GM12873 (cell line): ENCODE results near the gene FHOD3.
A peak's percentile ranks its signal among the peaks of the same experiment; 100 is the strongest.

ENCODE experiments used
- TF ChIP-seq, protein P1 (sequence below): IDR thresholded peaks from 2 replicates; pipeline ENCODE4 v1.5.1; 2012; ENCODE audit warnings: low read depth, mild to moderate bottlenecking, moderate library complexity, low read length, control low read depth; ENCODE audit not compliant: insufficient read depth; ENCODE audit errors: missing control alignments

The FHOD3 gene

DNA sequence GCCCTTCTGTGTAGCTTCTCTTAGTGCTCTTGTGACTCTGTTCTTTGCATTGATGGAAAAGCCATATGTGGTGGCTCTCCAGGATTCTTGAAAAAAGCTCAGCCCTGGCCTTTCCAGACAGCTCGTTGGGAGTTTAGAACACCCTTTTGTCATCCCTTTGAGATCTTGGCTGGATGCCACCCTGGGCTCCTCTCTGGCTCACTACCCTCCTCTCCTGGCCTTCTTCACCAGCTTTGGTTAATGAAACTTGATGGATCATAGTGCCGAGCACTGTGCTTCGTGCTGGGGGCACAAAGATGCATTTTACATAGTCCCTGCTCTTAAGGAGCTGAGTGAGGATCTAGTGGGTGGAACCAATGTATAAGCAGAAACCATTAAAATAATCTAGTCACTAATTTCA, 15.6 kb upstream of the FHOD3 start:
- TF ChIP-seq, protein P1, sequence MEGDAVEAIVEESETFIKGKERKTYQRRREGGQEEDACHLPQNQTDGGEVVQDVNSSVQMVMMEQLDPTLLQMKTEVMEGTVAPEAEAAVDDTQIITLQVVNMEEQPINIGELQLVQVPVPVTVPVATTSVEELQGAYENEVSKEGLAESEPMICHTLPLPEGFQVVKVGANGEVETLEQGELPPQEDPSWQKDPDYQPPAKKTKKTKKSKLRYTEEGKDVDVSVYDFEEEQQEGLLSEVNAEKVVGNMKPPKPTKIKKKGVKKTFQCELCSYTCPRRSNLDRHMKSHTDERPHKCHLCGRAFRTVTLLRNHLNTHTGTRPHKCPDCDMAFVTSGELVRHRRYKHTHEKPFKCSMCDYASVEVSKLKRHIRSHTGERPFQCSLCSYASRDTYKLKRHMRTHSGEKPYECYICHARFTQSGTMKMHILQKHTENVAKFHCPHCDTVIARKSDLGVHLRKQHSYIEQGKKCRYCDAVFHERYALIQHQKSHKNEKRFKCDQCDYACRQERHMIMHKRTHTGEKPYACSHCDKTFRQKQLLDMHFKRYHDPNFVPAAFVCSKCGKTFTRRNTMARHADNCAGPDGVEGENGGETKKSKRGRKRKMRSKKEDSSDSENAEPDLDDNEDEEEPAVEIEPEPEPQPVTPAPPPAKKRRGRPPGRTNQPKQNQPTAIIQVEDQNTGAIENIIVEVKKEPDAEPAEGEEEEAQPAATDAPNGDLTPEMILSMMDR, result no peak

DNA sequence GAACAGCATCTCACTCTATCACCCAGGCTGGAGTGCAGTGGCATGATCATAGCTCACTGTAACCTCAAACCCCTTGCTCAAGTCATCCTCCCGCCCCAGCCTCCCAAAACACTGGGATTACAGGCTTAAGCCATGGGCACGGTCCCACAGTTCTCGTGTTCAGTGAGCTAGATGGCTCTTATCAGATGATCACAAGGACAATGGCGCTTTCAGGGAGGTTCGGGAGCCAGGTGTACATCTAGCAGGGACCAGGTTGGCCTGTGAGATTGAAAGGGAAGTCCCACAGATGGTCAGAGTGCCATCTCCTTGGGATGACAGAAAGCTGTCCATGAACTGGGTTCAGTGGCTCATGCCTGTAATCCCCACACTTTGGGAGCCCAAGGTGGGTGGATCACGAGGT, 14.1 kb upstream of the FHOD3 start:
- TF ChIP-seq, protein P1, result no peak

DNA sequence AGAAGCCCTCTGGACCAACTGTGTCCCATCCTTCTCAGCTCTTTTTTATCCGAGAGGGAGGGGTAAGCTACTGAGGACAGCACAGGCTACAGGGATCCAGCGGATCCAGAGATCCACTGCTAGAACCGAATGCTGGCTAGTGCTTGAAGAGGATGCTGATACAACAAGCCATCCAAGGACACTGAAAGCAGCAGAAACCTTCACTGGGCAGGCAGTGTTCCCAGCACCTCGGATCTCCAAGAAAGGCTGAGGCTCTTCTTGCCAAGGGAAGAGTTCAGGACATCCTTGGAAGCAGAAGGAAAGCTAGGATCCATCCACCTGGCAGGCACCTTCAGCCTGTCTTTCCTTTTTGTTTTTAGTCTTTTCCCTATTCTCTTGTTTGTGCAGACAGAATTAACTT, 13.2 kb upstream of the FHOD3 start:
- TF ChIP-seq, protein P1, result no peak

DNA sequence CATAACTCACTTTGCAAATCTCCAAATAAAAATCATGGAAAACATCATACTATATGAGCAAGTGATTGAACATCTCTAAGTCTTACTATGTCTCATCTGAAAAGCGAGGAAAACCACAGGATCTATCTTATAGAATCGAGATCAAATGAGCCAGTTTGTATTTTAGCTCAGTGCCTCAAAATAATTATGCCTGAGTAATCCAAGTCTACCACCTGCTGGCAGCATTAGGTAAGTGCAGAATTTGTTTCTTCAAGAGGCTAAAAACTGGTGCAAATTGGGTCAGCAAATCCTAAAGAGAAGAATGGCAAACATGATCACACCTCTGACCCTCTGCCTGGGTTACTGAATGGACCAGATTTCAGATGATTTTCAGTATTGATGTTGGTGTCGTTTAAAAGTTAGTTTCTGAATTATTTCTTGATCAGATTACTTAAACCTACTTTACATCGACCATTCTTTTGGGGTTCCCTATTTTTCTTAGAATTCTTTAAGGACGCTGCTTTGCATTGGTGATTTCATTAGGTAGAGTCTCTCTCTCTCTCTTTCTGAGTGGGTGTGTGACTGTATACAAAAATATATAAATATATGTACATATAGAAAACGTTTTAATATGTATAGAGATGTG, 12.7 kb upstream of the FHOD3 start:
- TF ChIP-seq, protein P1, result peak; percentile 76

DNA sequence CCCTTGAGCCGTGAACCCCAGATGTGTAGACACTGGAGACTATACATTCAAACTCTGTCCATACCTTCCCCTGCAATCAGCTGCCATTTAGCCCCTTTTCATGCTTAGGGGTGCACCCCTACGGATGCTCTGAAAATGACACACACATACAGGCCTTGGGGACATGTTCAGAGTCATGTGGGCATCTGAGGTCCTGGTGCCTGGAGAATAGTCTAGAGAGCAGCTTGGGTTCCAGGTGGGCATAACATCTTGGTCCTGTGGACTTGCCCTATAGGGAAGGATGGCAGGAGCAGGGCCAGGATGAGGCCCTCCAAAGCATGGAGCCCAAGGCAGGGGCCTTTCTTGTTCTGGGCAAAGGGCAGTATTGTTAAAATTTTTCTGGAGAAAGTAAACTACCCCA, 9.9 kb upstream of the FHOD3 start:
- TF ChIP-seq, protein P1, result no peak

DNA sequence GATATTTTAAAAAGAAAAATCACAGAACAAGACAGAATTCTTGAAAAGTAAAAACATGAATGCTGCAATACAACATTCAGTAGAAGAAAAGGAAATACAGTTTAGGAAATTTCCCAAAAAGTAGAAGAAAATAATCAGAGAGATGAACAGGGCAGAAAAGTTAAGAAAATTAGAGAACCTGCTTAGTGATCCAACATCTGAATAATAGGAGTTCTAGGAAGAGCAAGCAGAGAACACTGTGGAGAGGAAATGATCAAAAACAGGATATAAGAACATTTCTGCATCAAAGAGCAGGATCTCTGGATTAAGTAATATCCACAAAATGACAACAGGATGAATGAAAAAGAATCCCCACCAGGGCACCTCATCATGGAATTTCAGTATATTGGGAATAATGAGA, 8.8 kb upstream of the FHOD3 start:
- TF ChIP-seq, protein P1, result no peak

DNA sequence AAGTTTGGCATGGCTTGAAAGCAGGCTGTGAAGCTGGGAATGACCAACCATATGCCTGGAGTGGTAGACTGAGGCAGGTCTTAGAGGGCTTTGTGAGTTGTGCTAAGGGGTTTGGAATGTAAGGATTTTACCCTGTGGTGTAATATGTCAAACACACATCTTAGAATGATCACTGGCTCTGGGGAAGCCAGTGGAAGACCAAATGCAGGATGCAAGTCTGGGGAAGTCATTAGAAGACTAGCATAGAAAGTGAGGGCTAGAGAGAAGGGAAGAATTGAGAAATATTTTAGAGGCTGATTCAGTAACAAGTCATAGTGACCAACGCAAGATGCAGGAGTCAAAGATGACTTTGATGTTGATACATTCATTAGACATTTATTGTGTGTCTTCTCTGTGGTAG, 3.5 kb upstream of the FHOD3 start:
- TF ChIP-seq, protein P1, result no peak
